ENCODE measurements around the gene ACOT8.

- TF ChIP-seq CTCF (IDR thresholded peaks at IDR 0.05; ENCODE audit: low read length) (no peak), EZH2 (optimal IDR thresholded peaks at IDR 0.05; ENCODE audit: low read depth, low read length) (no peak), EZH2phosphoT487 (IDR thresholded peaks at IDR 0.05; ENCODE audit: low read length) (no peak)
These were observed 44.8 kb downstream of the ACOT8 start, which contains the start of gene UBE2C for GRCh38 chr20:45812157-45813005.

Data from MM.1S (cell line).